GM23338 (cell line): ENCODE data around the gene PTGS1. TPM values are rescaled to one million over a fixed set of nuclear protein-coding genes. Genes with fewer than 3 reads are reported as not detected.

Experiments used
- NANOG ChIP-seq: IDR thresholded peaks from 2 replicates; pipeline ENCODE4 v1.6.1; 2016; ENCODE audit warnings: antibody characterized with exemption, borderline replicate concordance
- ZNF331 ChIP-seq: fragments of 250-450 bp; sonication (Bioruptor Pico); IDR thresholded peaks from 2 replicates; pipeline ENCODE4 v1.5.0; 2020; ENCODE audit warnings: low read depth, mild to moderate bottlenecking, moderate library complexity
- polyA plus RNA-seq: library from polyadenylated mRNA; unstranded; fragments of >200 nt; fragmentation: Nextera tagmentation; extraction: Ambion mirVana; gene quantifications from 2 replicates; pipeline ENCODE4 v1.2.1, GENCODE V29; 2016
- total RNA-seq: library from RNA; depleted of rRNA; stranded (reverse); fragments of >200 nt; shearing (Covaris generic); gene quantifications from 2 replicates; pipeline ENCODE4 v1.2.3, GENCODE V29; 2014
- TF ChIP-seq, protein P1 (sequence below): fragments of 250-450 bp; sonication (Bioruptor Pico); IDR thresholded peaks from 2 replicates; pipeline ENCODE4 v1.5.0; 2020; ENCODE audit warnings: mild to moderate bottlenecking, moderate library complexity
- TF ChIP-seq, protein P2 (sequence below), 2 experiments: fragments of 200-600 bp in 1 of 2; sonication (generic) in 1 of 2; conservative IDR thresholded peaks; 2 replicates each; pipeline versions ENCODE4 v1.5.1 to v1.6.1; 2016 to 2017; ENCODE audit warnings: antibody characterized with exemption in 2 of 2, low read depth in 2 of 2, mild to moderate bottlenecking in 2 of 2, moderate library complexity in 1 of 2

PTGS1 gene
- total and polyA plus RNA-seq, 2 experiments from 2014 or later: 0.48 to 1.3 TPM

DNA sequence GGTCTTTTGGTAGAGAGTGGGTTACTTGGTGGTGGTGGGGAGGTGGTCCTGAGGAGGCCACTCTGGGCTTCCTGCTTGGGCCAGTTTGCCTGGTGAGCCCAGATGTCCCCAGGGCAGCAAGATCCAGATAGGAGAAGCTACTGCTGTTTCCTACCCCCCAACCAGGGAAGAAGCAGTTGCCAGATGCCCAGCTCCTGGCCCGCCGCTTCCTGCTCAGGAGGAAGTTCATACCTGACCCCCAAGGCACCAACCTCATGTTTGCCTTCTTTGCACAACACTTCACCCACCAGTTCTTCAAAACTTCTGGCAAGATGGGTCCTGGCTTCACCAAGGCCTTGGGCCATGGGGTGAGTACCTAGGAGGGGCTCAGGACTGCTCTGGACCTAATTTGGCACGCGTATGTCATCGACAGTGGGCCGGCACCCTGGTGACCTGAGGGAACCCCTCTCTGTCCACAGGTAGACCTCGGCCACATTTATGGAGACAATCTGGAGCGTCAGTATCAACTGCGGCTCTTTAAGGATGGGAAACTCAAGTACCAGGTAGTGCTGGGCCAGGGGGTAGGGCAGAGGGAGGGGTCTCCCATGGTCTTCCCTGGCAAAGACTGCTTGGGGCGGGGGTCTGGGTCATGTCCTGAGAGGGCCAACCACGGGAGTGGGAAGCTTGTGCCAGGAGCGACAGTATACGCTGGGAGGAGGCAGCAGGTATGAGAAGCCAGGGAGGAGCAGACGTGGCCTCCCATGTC is 10.6 kb downstream of the PTGS1 start (continued):
- TF ChIP-seq, protein P1, sequence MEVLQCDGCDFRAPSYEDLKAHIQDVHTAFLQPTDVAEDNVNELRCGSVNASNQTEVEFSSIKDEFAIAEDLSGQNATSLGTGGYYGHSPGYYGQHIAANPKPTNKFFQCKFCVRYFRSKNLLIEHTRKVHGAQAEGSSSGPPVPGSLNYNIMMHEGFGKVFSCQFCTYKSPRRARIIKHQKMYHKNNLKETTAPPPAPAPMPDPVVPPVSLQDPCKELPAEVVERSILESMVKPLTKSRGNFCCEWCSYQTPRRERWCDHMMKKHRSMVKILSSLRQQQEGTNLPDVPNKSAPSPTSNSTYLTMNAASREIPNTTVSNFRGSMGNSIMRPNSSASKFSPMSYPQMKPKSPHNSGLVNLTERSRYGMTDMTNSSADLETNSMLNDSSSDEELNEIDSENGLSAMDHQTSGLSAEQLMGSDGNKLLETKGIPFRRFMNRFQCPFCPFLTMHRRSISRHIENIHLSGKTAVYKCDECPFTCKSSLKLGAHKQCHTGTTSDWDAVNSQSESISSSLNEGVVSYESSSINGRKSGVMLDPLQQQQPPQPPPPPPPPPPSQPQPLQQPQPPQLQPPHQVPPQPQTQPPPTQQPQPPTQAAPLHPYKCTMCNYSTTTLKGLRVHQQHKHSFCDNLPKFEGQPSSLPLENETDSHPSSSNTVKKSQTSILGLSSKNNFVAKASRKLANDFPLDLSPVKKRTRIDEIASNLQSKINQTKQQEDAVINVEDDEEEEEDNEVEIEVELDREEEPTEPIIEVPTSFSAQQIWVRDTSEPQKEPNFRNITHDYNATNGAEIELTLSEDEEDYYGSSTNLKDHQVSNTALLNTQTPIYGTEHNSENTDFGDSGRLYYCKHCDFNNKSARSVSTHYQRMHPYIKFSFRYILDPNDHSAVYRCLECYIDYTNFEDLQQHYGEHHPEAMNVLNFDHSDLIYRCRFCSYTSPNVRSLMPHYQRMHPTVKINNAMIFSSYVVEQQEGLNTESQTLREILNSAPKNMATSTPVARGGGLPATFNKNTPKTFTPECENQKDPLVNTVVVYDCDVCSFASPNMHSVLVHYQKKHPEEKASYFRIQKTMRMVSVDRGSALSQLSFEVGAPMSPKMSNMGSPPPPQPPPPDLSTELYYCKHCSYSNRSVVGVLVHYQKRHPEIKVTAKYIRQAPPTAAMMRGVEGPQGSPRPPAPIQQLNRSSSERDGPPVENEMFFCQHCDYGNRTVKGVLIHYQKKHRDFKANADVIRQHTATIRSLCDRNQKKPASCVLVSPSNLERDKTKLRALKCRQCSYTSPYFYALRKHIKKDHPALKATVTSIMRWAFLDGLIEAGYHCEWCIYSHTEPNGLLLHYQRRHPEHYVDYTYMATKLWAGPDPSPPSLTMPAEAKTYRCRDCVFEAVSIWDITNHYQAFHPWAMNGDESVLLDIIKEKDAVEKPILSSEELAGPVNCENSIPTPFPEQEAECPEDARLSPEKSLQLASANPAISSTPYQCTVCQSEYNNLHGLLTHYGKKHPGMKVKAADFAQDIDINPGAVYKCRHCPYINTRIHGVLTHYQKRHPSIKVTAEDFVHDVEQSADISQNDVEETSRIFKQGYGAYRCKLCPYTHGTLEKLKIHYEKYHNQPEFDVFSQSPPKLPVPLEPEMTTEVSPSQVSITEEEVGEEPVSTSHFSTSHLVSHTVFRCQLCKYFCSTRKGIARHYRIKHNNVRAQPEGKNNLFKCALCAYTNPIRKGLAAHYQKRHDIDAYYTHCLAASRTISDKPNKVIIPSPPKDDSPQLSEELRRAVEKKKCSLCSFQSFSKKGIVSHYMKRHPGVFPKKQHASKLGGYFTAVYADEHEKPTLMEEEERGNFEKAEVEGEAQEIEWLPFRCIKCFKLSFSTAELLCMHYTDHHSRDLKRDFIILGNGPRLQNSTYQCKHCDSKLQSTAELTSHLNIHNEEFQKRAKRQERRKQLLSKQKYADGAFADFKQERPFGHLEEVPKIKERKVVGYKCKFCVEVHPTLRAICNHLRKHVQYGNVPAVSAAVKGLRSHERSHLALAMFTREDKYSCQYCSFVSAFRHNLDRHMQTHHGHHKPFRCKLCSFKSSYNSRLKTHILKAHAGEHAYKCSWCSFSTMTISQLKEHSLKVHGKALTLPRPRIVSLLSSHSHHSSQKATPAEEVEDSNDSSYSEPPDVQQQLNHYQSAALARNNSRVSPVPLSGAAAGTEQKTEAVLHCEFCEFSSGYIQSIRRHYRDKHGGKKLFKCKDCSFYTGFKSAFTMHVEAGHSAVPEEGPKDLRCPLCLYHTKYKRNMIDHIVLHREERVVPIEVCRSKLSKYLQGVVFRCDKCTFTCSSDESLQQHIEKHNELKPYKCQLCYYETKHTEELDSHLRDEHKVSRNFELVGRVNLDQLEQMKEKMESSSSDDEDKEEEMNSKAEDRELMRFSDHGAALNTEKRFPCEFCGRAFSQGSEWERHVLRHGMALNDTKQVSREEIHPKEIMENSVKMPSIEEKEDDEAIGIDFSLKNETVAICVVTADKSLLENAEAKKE (CRISPR knock-in tag): no peak
- TF ChIP-seq, protein P2, sequence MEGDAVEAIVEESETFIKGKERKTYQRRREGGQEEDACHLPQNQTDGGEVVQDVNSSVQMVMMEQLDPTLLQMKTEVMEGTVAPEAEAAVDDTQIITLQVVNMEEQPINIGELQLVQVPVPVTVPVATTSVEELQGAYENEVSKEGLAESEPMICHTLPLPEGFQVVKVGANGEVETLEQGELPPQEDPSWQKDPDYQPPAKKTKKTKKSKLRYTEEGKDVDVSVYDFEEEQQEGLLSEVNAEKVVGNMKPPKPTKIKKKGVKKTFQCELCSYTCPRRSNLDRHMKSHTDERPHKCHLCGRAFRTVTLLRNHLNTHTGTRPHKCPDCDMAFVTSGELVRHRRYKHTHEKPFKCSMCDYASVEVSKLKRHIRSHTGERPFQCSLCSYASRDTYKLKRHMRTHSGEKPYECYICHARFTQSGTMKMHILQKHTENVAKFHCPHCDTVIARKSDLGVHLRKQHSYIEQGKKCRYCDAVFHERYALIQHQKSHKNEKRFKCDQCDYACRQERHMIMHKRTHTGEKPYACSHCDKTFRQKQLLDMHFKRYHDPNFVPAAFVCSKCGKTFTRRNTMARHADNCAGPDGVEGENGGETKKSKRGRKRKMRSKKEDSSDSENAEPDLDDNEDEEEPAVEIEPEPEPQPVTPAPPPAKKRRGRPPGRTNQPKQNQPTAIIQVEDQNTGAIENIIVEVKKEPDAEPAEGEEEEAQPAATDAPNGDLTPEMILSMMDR (conservative IDR thresholded peaks at IDR 0.05; ENCODE audit: low read depth in 2 of 2): no peak
- TF ChIP-seq NANOG: no peak
- no peak for TF ChIP-seq ZNF331 (CRISPR knock-in tag)
